Upper lobe of left lung (tissue), 6 donors: ENCODE results near the gene TMEM154. TPM values are rescaled to one million over a fixed set of nuclear protein-coding genes. Genes with fewer than 3 reads are reported as not detected.
A peak's percentile ranks its signal among the peaks of the same experiment; 100 is the strongest.

Source experiments
- ATAC-seq, 2 donors: fragments of 200-7000 bp; cut with Tn5 transposase; one replicate each; pipeline ENCODE4 v1.9.1; 2022; ENCODE audit warnings: mild to moderate bottlenecking in 2 of 2, moderate library complexity in 2 of 2; ENCODE audit not compliant: low FRiP score in 2 of 2
- DNase-seq, 2 donors: peaks; one replicate each; pipeline ENCODE4 v3.0.0-alpha.2; 2019 to 2020
- H3K27ac ChIP-seq, 4 donors: fragments of 200-600 bp; sonication (generic); one replicate each; pipeline ENCODE4 v1.5.1; 2016 to 2019
- H3K27me3 ChIP-seq, 4 donors: fragments of 200-600 bp; sonication (generic); one replicate each; pipeline ENCODE4 v1.5.1; 2017 to 2019
- H3K36me3 ChIP-seq, 4 donors: fragments of 200-600 bp; sonication (generic); one replicate each; pipeline ENCODE4 v1.5.1; 2016 to 2019
- H3K4me1 ChIP-seq, 4 donors: fragments of 200-600 bp; sonication (generic); one replicate each; pipeline ENCODE4 v1.5.1; 2018 to 2019
- H3K4me3 ChIP-seq, 4 donors: fragments of 200-600 bp; sonication (generic); one replicate each; pipeline ENCODE4 v1.5.1; 2017 to 2019; ENCODE audit warnings: mild to moderate bottlenecking in 2 of 4, moderate library complexity in 1 of 4
- H3K9me3 ChIP-seq, 4 donors: fragments of 200-600 bp; sonication (generic); one replicate each; pipeline ENCODE4 v1.5.1; 2018 to 2019
- CTCF ChIP-seq, 6 experiments: fragments of 450-650 bp in 4 of 6; fragments of 200-600 bp in 2 of 6; sonication (generic) in 2 of 6; IDR thresholded peaks; one replicate each; pipeline ENCODE4 v1.5.1; 2016 to 2019; ENCODE audit warnings: antibody characterized with exemption in 6 of 6
- EP300 ChIP-seq, 4 donors: sonication (generic); formaldehyde crosslinking; IDR thresholded peaks; one replicate each; pipeline ENCODE4 v1.5.1; 2017; ENCODE audit warnings: antibody characterized with exemption in 4 of 4, control low read depth in 2 of 4
- POLR2A ChIP-seq, 4 donors: fragments of 450-650 bp; IDR thresholded peaks; one replicate each; pipeline ENCODE4 v1.5.1; 2016 to 2017; ENCODE audit warnings: antibody characterized with exemption in 4 of 4, mild to moderate bottlenecking in 2 of 4
- POLR2AphosphoS5 ChIP-seq, 2 donors: sonication (generic); formaldehyde crosslinking; IDR thresholded peaks; one replicate each; pipeline ENCODE4 v1.5.1; 2017; ENCODE audit warnings: antibody characterized with exemption in 2 of 2
- WGBS, 2 donors: methylation state at CpG; one replicate each; pipeline ENCODE4 v1.1.5; 2017 to 2018; 5-methylcytosine and 5-hydroxymethylcytosine counted together
- total RNA-seq, 6 donors: library from RNA; depleted of rRNA in 4 of 6; stranded (reverse); fragments of >200 nt in 4 of 6; gene quantifications; one replicate each; pipeline versions ENCODE4 v1.1.0 to v1.2.1, GENCODE V29; 2016 to 2021
- donor health status: DM: no; HTN: no; CAD: no; lungs with moderate emphysema.
- donor health status: DM: no; HTN: yes; CAD: no; lungs with severe emphysema.

The TMEM154 gene
- total RNA-seq, 6 donors from 2014 or later: 2.4 to 18.7 (median 6.0) TPM

GRCh38 chr4:152630324-152630723 is 49.5 kb downstream of the TMEM154 start:
- ATAC-seq (no peak), DNase-seq (no peak)
- Histone ChIP-seq H3K4me1 (no peaks in the 10 kb centered on the region), H3K27me3 (no peaks in the 10 kb centered on the region), H3K9me3 (no peaks in the 10 kb centered on the region), H3K27ac (no peak overlapping the region), H3K36me3 (no peaks in the 10 kb centered on the region), H3K4me3 (no peak overlapping the region)
- WGBS, 2 donors: 46 to 55% methylated on average over 1 of the region's 1 CpG
- TF ChIP-seq CTCF (IDR thresholded peaks at IDR 0.05) (no peak), EP300 (IDR thresholded peaks at IDR 0.05) (no peak), POLR2A (IDR thresholded peaks at IDR 0.05) (no peak), POLR2AphosphoS5 (IDR thresholded peaks at IDR 0.05) (no peak)

DNA sequence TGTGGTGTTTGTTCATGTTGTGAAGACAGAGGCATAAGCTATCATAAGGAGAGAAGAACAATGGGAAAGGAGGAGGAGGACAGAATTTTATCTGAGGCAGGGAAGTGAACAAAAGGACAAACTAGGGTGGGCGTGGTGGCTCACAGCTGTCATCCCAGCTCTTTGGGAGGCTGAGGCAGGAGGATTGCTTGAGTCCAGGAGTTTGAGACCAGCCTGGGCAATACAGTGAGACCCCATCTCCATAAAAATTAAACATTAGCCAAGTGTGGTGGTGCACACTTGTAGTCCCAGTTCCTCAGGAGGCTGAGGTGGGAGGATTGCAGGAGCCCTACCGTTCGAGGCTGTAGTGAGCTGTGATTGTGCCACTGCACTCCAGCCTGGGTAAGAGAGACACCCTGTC is 49.9 kb downstream of the TMEM154 start:
- no peak for TF ChIP-seq CTCF (IDR thresholded peaks at IDR 0.05)
- TF ChIP-seq EP300 (IDR thresholded peaks at IDR 0.05): no peak
- TF ChIP-seq POLR2AphosphoS5 (IDR thresholded peaks at IDR 0.05): no peak
- TF ChIP-seq POLR2A (IDR thresholded peaks at IDR 0.05): no peak
- H3K36me3 ChIP-seq: no peaks in the 10 kb centered on the region
- no peaks in the 10 kb centered on the region for H3K9me3 ChIP-seq
- ATAC-seq (no peak), DNase-seq (no peak)
- H3K27me3 ChIP-seq: no peaks in the 10 kb centered on the region
- H3K27ac ChIP-seq: no peak overlapping the region
- H3K4me3 ChIP-seq: no peak overlapping the region
- H3K4me1 ChIP-seq: no peaks in the 10 kb centered on the region
- 88 to 98% methylated on average over 3 of the region's 3 CpGs for WGBS, 2 donors

DNA sequence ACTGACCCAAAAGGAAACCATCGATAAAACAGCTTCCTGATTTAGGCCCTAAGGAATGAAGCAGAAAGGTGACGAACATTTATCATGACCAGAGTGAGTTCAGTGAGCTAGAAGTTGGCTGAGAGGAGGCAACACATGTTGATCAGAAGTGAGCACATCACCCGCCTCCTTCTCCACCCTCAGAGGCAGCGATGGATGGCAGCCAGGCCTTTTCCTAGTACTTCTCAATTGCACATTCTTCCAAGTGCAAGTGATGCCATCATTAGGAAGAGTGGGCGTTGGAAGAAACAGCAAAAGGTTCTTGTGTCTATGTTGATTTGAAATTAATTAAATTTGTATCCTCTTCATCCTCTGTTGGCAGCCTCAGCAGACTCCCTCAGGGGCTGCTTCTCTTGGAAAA is 51.7 kb downstream of the TMEM154 start:
- Histone ChIP-seq H3K36me3 (no peaks in the 10 kb centered on the region), H3K27ac (no peak overlapping the region), H3K4me1 (no peaks in the 10 kb centered on the region), H3K27me3 (no peaks in the 10 kb centered on the region), H3K4me3 (no peak overlapping the region), H3K9me3 (no peaks in the 10 kb centered on the region)
- TF ChIP-seq CTCF (IDR thresholded peaks at IDR 0.05) (no peak), POLR2AphosphoS5 (IDR thresholded peaks at IDR 0.05) (no peak), EP300 (IDR thresholded peaks at IDR 0.05) (no peak), POLR2A (IDR thresholded peaks at IDR 0.05) (no peak)
- ATAC-seq (peak in 1 of 2 donors; percentile 72), DNase-seq (no peak)
- WGBS, 2 donors: 82 to 90% methylated on average over 5 of the region's 5 CpGs

- Histone ChIP-seq H3K9me3 (no peaks in the 10 kb centered on the region), H3K4me3 (no peak overlapping the region), H3K27me3 (no peaks in the 10 kb centered on the region), H3K36me3 (no peaks in the 10 kb centered on the region), H3K4me1 (no peaks in the 10 kb centered on the region), H3K27ac (no peak overlapping the region)
- ATAC-seq: no peak
- DNase-seq: no peak
- no peak for TF ChIP-seq POLR2A (IDR thresholded peaks at IDR 0.05)
- no peak for TF ChIP-seq EP300 (IDR thresholded peaks at IDR 0.05)
- TF ChIP-seq POLR2AphosphoS5 (IDR thresholded peaks at IDR 0.05): no peak
- TF ChIP-seq CTCF (IDR thresholded peaks at IDR 0.05): no peak
- 79 to 89% methylated on average over 2 of the region's 2 CpGs for WGBS, 2 donors
Observed at GRCh38 chr4:152626790-152627189, 53.0 kb downstream of the TMEM154 start.

DNA sequence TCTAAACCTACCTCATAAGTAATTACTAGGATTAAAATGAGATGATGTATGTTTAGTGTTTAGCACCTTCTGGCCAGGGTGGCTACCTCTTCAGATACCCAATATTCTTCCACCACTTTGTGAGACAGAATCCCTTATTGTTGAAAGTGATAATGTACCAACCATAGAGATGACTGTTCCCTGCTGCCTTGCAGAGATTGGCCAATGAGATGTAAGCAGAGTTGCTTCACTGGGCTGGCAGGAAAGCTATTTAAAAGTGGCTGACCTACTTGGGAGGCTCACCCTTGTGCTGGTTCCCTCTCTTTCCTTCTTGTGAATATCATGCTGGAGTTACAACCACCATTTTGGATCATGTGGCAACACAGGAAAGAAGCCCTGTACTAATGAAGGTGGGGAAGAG is 58.9 kb downstream of the TMEM154 start:
- H3K4me1 ChIP-seq: no peaks in the 10 kb centered on the region
- DNase-seq: no peak
- H3K9me3 ChIP-seq: no peaks in the 10 kb centered on the region

More for the DNA sequence above, 58.9 kb downstream of the TMEM154 start:
- ATAC-seq: no peak
- Histone ChIP-seq H3K27me3 (no peaks in the 10 kb centered on the region), H3K36me3 (no peaks in the 10 kb centered on the region), H3K4me3 (no peak overlapping the region), H3K27ac (no peak overlapping the region)
- TF ChIP-seq POLR2AphosphoS5 (IDR thresholded peaks at IDR 0.05): no peak
- no peak for TF ChIP-seq POLR2A (IDR thresholded peaks at IDR 0.05)
- TF ChIP-seq CTCF (IDR thresholded peaks at IDR 0.05): no peak
- TF ChIP-seq EP300 (IDR thresholded peaks at IDR 0.05): no peak
